GM12873 (cell line): ENCODE measurements around the gene TLK1.

Experiments used
- CTCF ChIP-seq: IDR thresholded peaks from 2 replicates; pipeline ENCODE4 v1.5.1; 2012; ENCODE audit warnings: low read depth, mild to moderate bottlenecking, moderate library complexity, low read length, control low read depth; ENCODE audit not compliant: insufficient read depth; ENCODE audit errors: missing control alignments

Gene TLK1

GRCh38 chr2:170991398-170992182 is 169.1 kb downstream of the TLK1 start:
- TF ChIP-seq CTCF = no peak

DNA sequence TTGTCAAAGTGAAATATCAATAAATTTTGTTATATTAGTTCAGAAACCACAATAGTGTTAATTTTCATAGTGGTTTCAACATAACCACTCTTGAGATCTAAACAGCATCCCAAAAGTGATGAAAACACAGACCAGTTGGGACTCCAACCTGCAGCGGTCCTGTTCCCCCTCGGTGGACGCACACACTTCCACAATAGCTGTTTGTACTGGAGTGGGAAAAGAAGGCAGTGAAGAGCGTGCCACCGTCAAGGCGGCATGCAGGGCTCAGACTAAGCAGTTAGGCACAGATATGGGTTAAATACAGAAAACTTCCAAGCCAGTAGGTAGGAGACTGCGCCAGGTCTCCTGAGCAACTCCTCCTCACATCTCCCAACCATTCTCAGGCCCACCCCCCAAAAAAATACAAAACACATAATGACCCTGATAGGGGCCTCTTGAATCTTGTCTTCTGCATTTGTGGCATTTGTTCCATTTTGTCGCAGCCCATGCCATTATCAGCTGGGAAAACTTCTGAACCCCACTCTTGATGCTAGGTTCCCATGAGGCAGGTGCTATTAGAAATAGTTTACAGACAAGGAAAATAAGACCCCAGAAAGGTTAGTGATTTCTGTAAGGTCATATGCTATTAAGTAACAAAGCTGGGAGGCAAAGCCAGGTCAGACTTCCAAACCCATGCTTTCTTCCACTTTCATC is 174.0 kb downstream of the TLK1 start:
- TF ChIP-seq CTCF = no peak

- TF ChIP-seq CTCF = no peak
Measured at GRCh38 chr2:170985407-170985806, 175.3 kb downstream of the TLK1 start.

DNA sequence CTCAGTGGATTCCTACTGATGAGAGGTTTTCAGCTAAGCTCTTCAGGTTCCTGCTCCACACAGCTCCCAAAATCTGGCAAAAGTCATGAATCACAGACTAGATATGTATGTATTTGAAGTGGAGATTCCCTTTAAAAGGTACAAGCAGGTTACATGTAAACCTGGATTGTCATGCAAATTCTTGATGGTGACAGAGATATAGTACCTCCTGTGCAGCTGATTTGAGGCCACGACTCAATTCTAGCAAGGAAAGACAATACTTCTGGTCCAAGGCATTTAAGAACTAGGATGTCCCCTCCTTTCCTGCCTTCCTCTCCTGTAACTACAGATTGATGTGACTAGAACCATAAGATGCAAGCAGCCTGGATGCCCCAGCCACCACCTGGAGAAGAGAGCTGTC is 176.6 kb downstream of the TLK1 start:
- no peak for TF ChIP-seq CTCF

DNA sequence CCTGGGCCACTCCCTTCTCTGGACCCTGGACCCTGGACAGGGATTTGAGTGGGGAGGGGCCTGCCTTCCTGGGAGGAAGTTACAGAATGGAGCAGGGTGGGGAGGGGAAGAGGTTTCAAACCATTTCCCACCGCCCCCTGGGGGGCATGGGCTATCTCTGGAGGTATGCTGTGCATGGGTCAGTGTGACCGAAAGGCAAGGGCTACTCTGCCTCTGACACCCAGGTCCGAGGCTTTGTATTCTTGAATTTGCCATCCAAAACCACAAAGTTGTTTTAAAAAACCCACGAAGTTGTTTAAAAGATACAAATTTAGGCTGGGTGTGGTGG is 184.8 kb downstream of the TLK1 start:
- no peak for TF ChIP-seq CTCF

- no peak for TF ChIP-seq CTCF
Measured at GRCh38 chr2:170975127-170975942, 185.4 kb downstream of the TLK1 start.
